RPMI7951 (cell line): ENCODE results near the gene DNAJA2. TPM values are rescaled to one million over a fixed set of nuclear protein-coding genes. Genes with fewer than 3 reads are reported as not detected.
"Not testable (repeated sequence)": the region's sequence is repeated elsewhere in the genome, so short reads cannot be mapped to it uniquely, and the experiment has no call there.

Experiments
- DNase-seq: peaks from one replicate; pipeline ENCODE4 v3.0.0-alpha.2; 2012; ENCODE audit warnings: low read depth
- total RNA-seq: library from RNA; depleted of rRNA; stranded (reverse); fragments of >200 nt; shearing (Covaris generic); gene quantifications from 2 replicates; pipeline ENCODE4 v1.2.3, GENCODE V29; 2014; rRNA removed

The DNAJA2 gene
- 66.7 and 70.0 TPM in 2 replicates for total RNA-seq

- DNase-seq, result peak; percentile 84
Measured at GRCh38 chr16:46973207-46973995, at the start of gene DNAJA2. Gene DNAJA2, minus strand, starts transcription at chr16:46973674. Its CDS starts 102 bp downstream, at chr16:46973572.

GRCh38 chr16:47019568-47019967 lies 46.1 kb upstream of the DNAJA2 start:
- peak; percentile 45 for DNase-seq

GRCh38 chr16:47018223-47018891 lies 44.9 kb upstream of the DNAJA2 start:
- DNase-seq, result peak; percentile 37

- DNase-seq, result no peak
Measured at GRCh38 chr16:47017636-47018035, 44.2 kb upstream of the DNAJA2 start.

- no peak for DNase-seq
Measured at GRCh38 chr16:47016700-47017133, 43.2 kb upstream of the DNAJA2 start.

GRCh38 chr16:47013910-47014309 lies 40.4 kb upstream of the DNAJA2 start:
- no peak for DNase-seq

GRCh38 chr16:47013172-47013571 lies 39.7 kb upstream of the DNAJA2 start:
- DNase-seq, result no peak

- DNase-seq, result not testable (repeated sequence)
Measured at GRCh38 chr16:47010812-47011211, 37.3 kb upstream of the DNAJA2 start.

- no peak for DNase-seq
Measured at GRCh38 chr16:47008612-47009011, 35.1 kb upstream of the DNAJA2 start.

GRCh38 chr16:47008174-47008573 lies 34.7 kb upstream of the DNAJA2 start:
- DNase-seq, result no peak

GRCh38 chr16:47004652-47005051 lies 31.2 kb upstream of the DNAJA2 start:
- no peak for DNase-seq

- not testable (repeated sequence) for DNase-seq
Measured at GRCh38 chr16:47000066-47000465, 26.6 kb upstream of the DNAJA2 start.

GRCh38 chr16:46997844-46998243 lies 24.4 kb upstream of the DNAJA2 start:
- DNase-seq, result no peak

- no peak for DNase-seq
Measured at GRCh38 chr16:46996952-46997458, 23.5 kb upstream of the DNAJA2 start.

GRCh38 chr16:46996391-46996790 lies 22.9 kb upstream of the DNAJA2 start:
- DNase-seq, result no peak

GRCh38 chr16:46991729-46992704 lies 18.5 kb upstream of the DNAJA2 start:
- DNase-seq, result no peak

- DNase-seq, result no peak
Measured at GRCh38 chr16:46986896-46987295, 13.4 kb upstream of the DNAJA2 start.

GRCh38 chr16:46986438-46986837 lies 13.0 kb upstream of the DNAJA2 start:
- DNase-seq, result no peak

- no peak for DNase-seq
Measured at GRCh38 chr16:46982335-46982734, 8.9 kb upstream of the DNAJA2 start.

- no peak for DNase-seq
Measured at GRCh38 chr16:46980926-46981325, 7.5 kb upstream of the DNAJA2 start.

- DNase-seq, result no peak
Measured at GRCh38 chr16:46976550-46976949, 3.1 kb upstream of the DNAJA2 start.
